ENCODE measurements around the gene CEP192.

DNA sequence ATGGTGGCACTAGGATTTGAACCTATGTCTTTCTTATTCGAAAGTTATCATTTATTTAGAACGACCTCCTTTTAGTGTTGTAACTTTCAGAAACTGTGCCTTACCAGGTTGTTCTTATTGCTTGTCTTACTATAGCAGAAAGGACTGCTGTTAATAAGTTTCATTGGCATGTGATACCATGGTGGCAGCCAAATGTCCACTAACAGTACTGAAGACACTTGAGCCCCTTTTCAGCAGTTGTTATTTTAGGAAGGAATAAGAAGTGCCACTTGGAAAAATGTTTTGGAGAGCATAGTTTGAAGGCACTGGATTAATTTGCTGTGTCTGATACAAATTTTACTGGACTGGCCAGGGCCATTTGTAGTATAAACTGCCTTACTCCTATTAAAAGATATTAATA lies 37.7 kb downstream of the CEP192 start:
- TF ChIP-seq, protein P1, sequence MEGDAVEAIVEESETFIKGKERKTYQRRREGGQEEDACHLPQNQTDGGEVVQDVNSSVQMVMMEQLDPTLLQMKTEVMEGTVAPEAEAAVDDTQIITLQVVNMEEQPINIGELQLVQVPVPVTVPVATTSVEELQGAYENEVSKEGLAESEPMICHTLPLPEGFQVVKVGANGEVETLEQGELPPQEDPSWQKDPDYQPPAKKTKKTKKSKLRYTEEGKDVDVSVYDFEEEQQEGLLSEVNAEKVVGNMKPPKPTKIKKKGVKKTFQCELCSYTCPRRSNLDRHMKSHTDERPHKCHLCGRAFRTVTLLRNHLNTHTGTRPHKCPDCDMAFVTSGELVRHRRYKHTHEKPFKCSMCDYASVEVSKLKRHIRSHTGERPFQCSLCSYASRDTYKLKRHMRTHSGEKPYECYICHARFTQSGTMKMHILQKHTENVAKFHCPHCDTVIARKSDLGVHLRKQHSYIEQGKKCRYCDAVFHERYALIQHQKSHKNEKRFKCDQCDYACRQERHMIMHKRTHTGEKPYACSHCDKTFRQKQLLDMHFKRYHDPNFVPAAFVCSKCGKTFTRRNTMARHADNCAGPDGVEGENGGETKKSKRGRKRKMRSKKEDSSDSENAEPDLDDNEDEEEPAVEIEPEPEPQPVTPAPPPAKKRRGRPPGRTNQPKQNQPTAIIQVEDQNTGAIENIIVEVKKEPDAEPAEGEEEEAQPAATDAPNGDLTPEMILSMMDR (IDR thresholded peaks at IDR 0.05; ENCODE audit: low read length), result no peak
- TF ChIP-seq EZH2 (IDR thresholded peaks at IDR 0.05; ENCODE audit: borderline replicate concordance, low read length), result no peak
